Liver (tissue), 9 donors: ENCODE data around the gene TDRD5. TPM values are rescaled to one million over a fixed set of nuclear protein-coding genes. Genes with fewer than 3 reads are reported as not detected.

Experiments used
- DNase-seq: peaks from one replicate; pipeline ENCODE4 v3.0.0-alpha.2; 2017; ENCODE audit warnings: low spot score
- H3K27ac ChIP-seq, 2 donors: one replicate each; pipeline ENCODE4 v1.7.0; 2013; ENCODE audit warnings: inconsistent platforms in 2 of 2, low read length in 2 of 2, control low read depth in 1 of 2, low read depth in 1 of 2, mild to moderate bottlenecking in 1 of 2
- H3K27me3 ChIP-seq, 4 donors: one replicate each; pipeline versions ENCODE4 v1.6.1 to v1.7.0; 2013; ENCODE audit warnings: low read length in 3 of 4, inconsistent platforms in 1 of 4, mild to moderate bottlenecking in 1 of 4, moderate library complexity in 1 of 4; ENCODE audit not compliant: control insufficient read depth in 4 of 4, insufficient read depth in 4 of 4
- H3K36me3 ChIP-seq, 4 donors: one replicate each; pipeline versions ENCODE4 v1.6.1 to v1.7.0; 2013; ENCODE audit warnings: low read length in 3 of 4, mild to moderate bottlenecking in 3 of 4, low read depth in 1 of 4, moderate library complexity in 1 of 4; ENCODE audit not compliant: control insufficient read depth in 4 of 4, insufficient read depth in 3 of 4
- H3K4me1 ChIP-seq, 4 donors: one replicate each; pipeline versions ENCODE4 v1.6.1 to v1.7.0; 2013; ENCODE audit warnings: low read length in 3 of 4, mild to moderate bottlenecking in 3 of 4, moderate library complexity in 1 of 4; ENCODE audit not compliant: control insufficient read depth in 4 of 4, insufficient read depth in 4 of 4
- H3K4me3 ChIP-seq, 3 donors: one replicate each; pipeline versions ENCODE4 v1.6.1 to v1.7.0; 2013; ENCODE audit warnings: low read length in 3 of 3, control low read depth in 1 of 3, low read depth in 1 of 3, mild to moderate bottlenecking in 1 of 3
- H3K9ac ChIP-seq, 2 donors: one replicate each; pipeline ENCODE4 v1.7.0; 2013; ENCODE audit warnings: low read length in 2 of 2, mild to moderate bottlenecking in 2 of 2, moderate library complexity in 2 of 2, control low read depth in 1 of 2, low read depth in 1 of 2
- H3K9me3 ChIP-seq, 4 donors: one replicate each; pipeline versions ENCODE4 v1.6.1 to v1.7.0; 2013; ENCODE audit warnings: low read length in 3 of 4; ENCODE audit not compliant: control insufficient read depth in 4 of 4
- ATF3 ChIP-seq: IDR thresholded peaks from 2 replicates; pipeline ENCODE4 v1.6.1; 2016; ENCODE audit warnings: antibody characterized with exemption
- CTCF ChIP-seq: fragments of 150-350 bp; IDR thresholded peaks from 2 replicates; pipeline ENCODE4 v1.5.1; 2017; ENCODE audit warnings: improper control_type of control experiment, low read depth, low read length; ENCODE audit not compliant: missing input control
- EGR1 ChIP-seq, 2 donors: IDR thresholded peaks; 2 replicates each; pipeline ENCODE4 v1.6.1; 2016 to 2018; ENCODE audit warnings: antibody characterized with exemption in 2 of 2, low read depth in 2 of 2
- FOXA1 ChIP-seq: IDR thresholded peaks from 2 replicates; pipeline ENCODE4 v1.6.1; 2016; ENCODE audit warnings: antibody characterized with exemption
- FOXA2 ChIP-seq: IDR thresholded peaks from 2 replicates; pipeline ENCODE4 v1.6.1; 2016; ENCODE audit warnings: antibody characterized with exemption
- GABPA ChIP-seq, 2 donors: IDR thresholded peaks in 1 of 2; conservative IDR thresholded peaks in 1 of 2; 2 replicates each; pipeline ENCODE4 v1.6.1; 2016; ENCODE audit warnings: antibody characterized with exemption in 2 of 2, mild to moderate bottlenecking in 1 of 2, moderate library complexity in 1 of 2
- HNF4A ChIP-seq, 2 donors: conservative IDR thresholded peaks; 2 replicates each; pipeline ENCODE4 v1.6.1; 2016; ENCODE audit warnings: antibody characterized with exemption in 2 of 2, mild to moderate bottlenecking in 2 of 2
- HNF4G ChIP-seq: IDR thresholded peaks from 2 replicates; pipeline ENCODE4 v1.6.1; 2016; ENCODE audit warnings: antibody characterized with exemption
- JUND ChIP-seq, 2 donors: IDR thresholded peaks; 2 replicates each; pipeline ENCODE4 v1.6.1; 2016; ENCODE audit warnings: antibody characterized with exemption in 2 of 2
- MAX ChIP-seq: IDR thresholded peaks from 2 replicates; pipeline ENCODE4 v1.6.1; 2016; ENCODE audit warnings: antibody characterized with exemption
- NR2F2 ChIP-seq: IDR thresholded peaks from 2 replicates; pipeline ENCODE4 v1.6.1; 2016; ENCODE audit warnings: antibody characterized with exemption
- RAD21 ChIP-seq, 2 donors: IDR thresholded peaks; 2 replicates each; pipeline ENCODE4 v1.6.1; 2016; ENCODE audit warnings: antibody characterized with exemption in 2 of 2, mild to moderate bottlenecking in 2 of 2
- RXRA ChIP-seq, 2 donors: IDR thresholded peaks; 2 replicates each; pipeline ENCODE4 v1.6.1; 2017 to 2018; ENCODE audit warnings: antibody characterized with exemption in 2 of 2, mild to moderate bottlenecking in 1 of 2
- SP1 ChIP-seq: IDR thresholded peaks from 2 replicates; pipeline ENCODE4 v1.6.1; 2018; ENCODE audit warnings: antibody characterized with exemption, mild to moderate bottlenecking
- TAF1 ChIP-seq: conservative IDR thresholded peaks from 2 replicates; pipeline ENCODE4 v1.6.1; 2016; ENCODE audit warnings: antibody characterized with exemption, mild to moderate bottlenecking
- YY1 ChIP-seq: IDR thresholded peaks from 2 replicates; pipeline ENCODE4 v1.6.1; 2016; ENCODE audit warnings: antibody characterized with exemption, mild to moderate bottlenecking
- WGBS: extraction: QIAGEN DNeasy Blood & Tissue Kit; methylation state at CpG from one replicate; pipeline ENCODE4 v1.1.7; 2013; 5-methylcytosine and 5-hydroxymethylcytosine counted together
- polyA plus RNA-seq, 2 donors: library from polyadenylated mRNA; stranded (reverse) in 1 of 2; unstranded in 1 of 2; fragments of 200-250 nt in 1 of 2; fragments of >200 nt in 1 of 2; fragmentation: Nextera tagmentation in 1 of 2; extraction: Ambion mirVana in 1 of 2; gene quantifications; one replicate each; pipeline versions ENCODE4 v1.2.1 to v1.2.3, GENCODE V29; 2013 to 2015
- total RNA-seq, 2 donors: library from RNA; depleted of rRNA; stranded (reverse); fragments of >200 nt; gene quantifications; one replicate each; pipeline ENCODE4 v1.2.3, GENCODE V29; 2014
- TF ChIP-seq, protein P1 (sequence below): IDR thresholded peaks from 2 replicates; pipeline ENCODE4 v1.6.1; 2016; ENCODE audit warnings: antibody characterized with exemption, mild to moderate bottlenecking
- TF ChIP-seq, protein P2 (sequence below): IDR thresholded peaks from 2 replicates; pipeline ENCODE4 v1.6.1; 2016; ENCODE audit warnings: antibody characterized with exemption
- donor health status: healthy.
- donor health status: healthy.
- donor health status: healthy.
- donor health status: healthy.
- donor health status: healthy.

Gene TDRD5
- total and polyA plus RNA-seq, 4 donors = not detected

- 78% methylated on average over 5 of the region's 5 CpGs for WGBS
- no peaks in the 10 kb centered on the region for H3K9me3 ChIP-seq
- no peaks in the 10 kb centered on the region for H3K36me3 ChIP-seq
- no peak overlapping the region for H3K27ac ChIP-seq
- peaks cover 0 to 5% (median 3%) of the 10 kb centered on the region in 4 donors for H3K4me1 ChIP-seq
- no peaks in the 10 kb centered on the region for H3K27me3 ChIP-seq
- TF ChIP-seq MAX = no peak
- TF ChIP-seq GABPA (IDR thresholded peaks at IDR 0.05 in 1 of 2, conservative IDR thresholded peaks at IDR 0.05 in 1 of 2) = no peak
- TF ChIP-seq, protein P1, sequence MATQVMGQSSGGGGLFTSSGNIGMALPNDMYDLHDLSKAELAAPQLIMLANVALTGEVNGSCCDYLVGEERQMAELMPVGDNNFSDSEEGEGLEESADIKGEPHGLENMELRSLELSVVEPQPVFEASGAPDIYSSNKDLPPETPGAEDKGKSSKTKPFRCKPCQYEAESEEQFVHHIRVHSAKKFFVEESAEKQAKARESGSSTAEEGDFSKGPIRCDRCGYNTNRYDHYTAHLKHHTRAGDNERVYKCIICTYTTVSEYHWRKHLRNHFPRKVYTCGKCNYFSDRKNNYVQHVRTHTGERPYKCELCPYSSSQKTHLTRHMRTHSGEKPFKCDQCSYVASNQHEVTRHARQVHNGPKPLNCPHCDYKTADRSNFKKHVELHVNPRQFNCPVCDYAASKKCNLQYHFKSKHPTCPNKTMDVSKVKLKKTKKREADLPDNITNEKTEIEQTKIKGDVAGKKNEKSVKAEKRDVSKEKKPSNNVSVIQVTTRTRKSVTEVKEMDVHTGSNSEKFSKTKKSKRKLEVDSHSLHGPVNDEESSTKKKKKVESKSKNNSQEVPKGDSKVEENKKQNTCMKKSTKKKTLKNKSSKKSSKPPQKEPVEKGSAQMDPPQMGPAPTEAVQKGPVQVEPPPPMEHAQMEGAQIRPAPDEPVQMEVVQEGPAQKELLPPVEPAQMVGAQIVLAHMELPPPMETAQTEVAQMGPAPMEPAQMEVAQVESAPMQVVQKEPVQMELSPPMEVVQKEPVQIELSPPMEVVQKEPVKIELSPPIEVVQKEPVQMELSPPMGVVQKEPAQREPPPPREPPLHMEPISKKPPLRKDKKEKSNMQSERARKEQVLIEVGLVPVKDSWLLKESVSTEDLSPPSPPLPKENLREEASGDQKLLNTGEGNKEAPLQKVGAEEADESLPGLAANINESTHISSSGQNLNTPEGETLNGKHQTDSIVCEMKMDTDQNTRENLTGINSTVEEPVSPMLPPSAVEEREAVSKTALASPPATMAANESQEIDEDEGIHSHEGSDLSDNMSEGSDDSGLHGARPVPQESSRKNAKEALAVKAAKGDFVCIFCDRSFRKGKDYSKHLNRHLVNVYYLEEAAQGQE = no peak
- no peak for TF ChIP-seq TAF1
- TF ChIP-seq ATF3 = no peak
- no peak for TF ChIP-seq CTCF
- TF ChIP-seq, protein P2, sequence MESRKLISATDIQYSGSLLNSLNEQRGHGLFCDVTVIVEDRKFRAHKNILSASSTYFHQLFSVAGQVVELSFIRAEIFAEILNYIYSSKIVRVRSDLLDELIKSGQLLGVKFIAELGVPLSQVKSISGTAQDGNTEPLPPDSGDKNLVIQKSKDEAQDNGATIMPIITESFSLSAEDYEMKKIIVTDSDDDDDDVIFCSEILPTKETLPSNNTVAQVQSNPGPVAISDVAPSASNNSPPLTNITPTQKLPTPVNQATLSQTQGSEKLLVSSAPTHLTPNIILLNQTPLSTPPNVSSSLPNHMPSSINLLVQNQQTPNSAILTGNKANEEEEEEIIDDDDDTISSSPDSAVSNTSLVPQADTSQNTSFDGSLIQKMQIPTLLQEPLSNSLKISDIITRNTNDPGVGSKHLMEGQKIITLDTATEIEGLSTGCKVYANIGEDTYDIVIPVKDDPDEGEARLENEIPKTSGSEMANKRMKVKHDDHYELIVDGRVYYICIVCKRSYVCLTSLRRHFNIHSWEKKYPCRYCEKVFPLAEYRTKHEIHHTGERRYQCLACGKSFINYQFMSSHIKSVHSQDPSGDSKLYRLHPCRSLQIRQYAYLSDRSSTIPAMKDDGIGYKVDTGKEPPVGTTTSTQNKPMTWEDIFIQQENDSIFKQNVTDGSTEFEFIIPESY = no peak
- TF ChIP-seq JUND (IDR thresholded peaks at IDR 0.05) = no peak
- no peak for TF ChIP-seq NR2F2
- TF ChIP-seq SP1 = no peak
- TF ChIP-seq YY1 = no peak
- TF ChIP-seq RAD21 (IDR thresholded peaks at IDR 0.05) = no peak
- no peak for TF ChIP-seq FOXA1
- TF ChIP-seq FOXA2 = no peak
- TF ChIP-seq HNF4A (conservative IDR thresholded peaks at IDR 0.05) = no peak
- no peak for TF ChIP-seq EGR1 (IDR thresholded peaks at IDR 0.05; ENCODE audit: low read depth in 2 of 2)
- TF ChIP-seq RXRA (IDR thresholded peaks at IDR 0.05) = no peak
- TF ChIP-seq HNF4G = no peak
- no peak for DNase-seq
- H3K9ac ChIP-seq = no peak overlapping the region
- H3K4me3 ChIP-seq = no peak overlapping the region
Observed at GRCh38 chr1:179702946-179703539, 111.4 kb downstream of the TDRD5 start.
